Natural killer cell (primary cell): ENCODE measurements around the gene CNNM4. TPM values are rescaled to one million over a fixed set of nuclear protein-coding genes. Genes with fewer than 3 reads are reported as not detected.
A peak's percentile ranks its signal among the peaks of the same experiment; 100 is the strongest.

Source experiments
- ATAC-seq, 3 donors: fragments of 150-1000 bp in 2 of 3; fragments of 200-7000 bp in 1 of 3; cut with Tn5 transposase; 1 replicate in 1 of 3; 2 replicates in 2 of 3; pipeline ENCODE4 v1.10.0; 2021; ENCODE audit warnings: mild to moderate bottlenecking in 2 of 3, moderate library complexity in 2 of 3
- DNase-seq, 2 donors: peaks; one replicate each; pipeline versions ENCODE4 v3.0.0 to v3.0.0-alpha.2; 2013 to 2021; ENCODE audit warnings: mixed read lengths in 1 of 2
- H3K27ac ChIP-seq: one replicate; pipeline ENCODE4 v1.5.1; 2013; ENCODE audit warnings: mild to moderate bottlenecking, low read length
- H3K27me3 ChIP-seq: one replicate; pipeline ENCODE4 v1.6.1; 2013; ENCODE audit warnings: low read length; ENCODE audit not compliant: control insufficient read depth, insufficient read depth
- H3K36me3 ChIP-seq: one replicate; pipeline ENCODE4 v1.6.1; 2013; ENCODE audit warnings: low read length; ENCODE audit not compliant: control insufficient read depth, insufficient read depth
- H3K4me1 ChIP-seq: one replicate; pipeline ENCODE4 v1.6.1; 2013; ENCODE audit warnings: low read length; ENCODE audit not compliant: control insufficient read depth, insufficient read depth
- H3K4me3 ChIP-seq: one replicate; pipeline ENCODE4 v1.5.1; 2013; ENCODE audit warnings: low read length
- H3K9me3 ChIP-seq: one replicate; pipeline ENCODE4 v1.6.1; 2013; ENCODE audit warnings: low read length; ENCODE audit not compliant: control insufficient read depth, insufficient read depth
- H3K27ac Mint-ChIP-seq, 2 donors: one replicate each; pipeline ENCODE4 v1.8.0; 2022; ENCODE audit warnings: mild to moderate bottlenecking in 2 of 2, mixed read lengths in 2 of 2, moderate library complexity in 1 of 2
- H3K27me3 Mint-ChIP-seq, 2 donors: one replicate each; pipeline ENCODE4 v1.8.0; 2022; ENCODE audit warnings: low read depth in 2 of 2, mixed read lengths in 2 of 2
- H3K36me3 Mint-ChIP-seq: one replicate; pipeline ENCODE4 v1.8.0; 2022; ENCODE audit warnings: mixed read lengths
- H3K4me1 Mint-ChIP-seq, 2 donors: one replicate each; pipeline ENCODE4 v1.8.0; 2022; ENCODE audit warnings: mixed read lengths in 2 of 2
- H3K4me3 Mint-ChIP-seq: one replicate; pipeline ENCODE4 v1.8.0; 2022; ENCODE audit warnings: mild to moderate bottlenecking, moderate library complexity, mixed read lengths
- H3K9me3 Mint-ChIP-seq, 2 donors: one replicate each; pipeline ENCODE4 v1.8.0; 2022; ENCODE audit warnings: mixed read lengths in 2 of 2
- WGBS: methylation state at CpG from one replicate; pipeline ENCODE4 v1.1.7; 2013; ENCODE audit warnings: missing lambda C conversion rate; ENCODE audit not compliant: insufficient coverage; 5-methylcytosine and 5-hydroxymethylcytosine counted together
- intact Hi-C: fragments of 100-400 bp; cut with micrococcal nuclease; formaldehyde crosslinking; loops from one replicate; pipeline ENCODE4 v1.14.2; 2022
- total RNA-seq, 4 donors: library from RNA; stranded (reverse); fragments of 120-200 nt in 1 of 4; gene quantifications; one replicate each; pipeline versions ENCODE4 v1.2.3 to v1.2.4, GENCODE V29; 2013 to 2022
- TF ChIP-seq, protein P1 (sequence below): fragments of 200-600 bp; IDR thresholded peaks from one replicate; pipeline ENCODE4 v1.8.0; 2022; ENCODE audit warnings: antibody characterized with exemption

Gene CNNM4
- total RNA-seq, 3 donors from 2014 or later (not counting 1 experiment from before 2014, with no cell fraction given), result 9.9 to 12.1 (median 10.7) TPM

DNA sequence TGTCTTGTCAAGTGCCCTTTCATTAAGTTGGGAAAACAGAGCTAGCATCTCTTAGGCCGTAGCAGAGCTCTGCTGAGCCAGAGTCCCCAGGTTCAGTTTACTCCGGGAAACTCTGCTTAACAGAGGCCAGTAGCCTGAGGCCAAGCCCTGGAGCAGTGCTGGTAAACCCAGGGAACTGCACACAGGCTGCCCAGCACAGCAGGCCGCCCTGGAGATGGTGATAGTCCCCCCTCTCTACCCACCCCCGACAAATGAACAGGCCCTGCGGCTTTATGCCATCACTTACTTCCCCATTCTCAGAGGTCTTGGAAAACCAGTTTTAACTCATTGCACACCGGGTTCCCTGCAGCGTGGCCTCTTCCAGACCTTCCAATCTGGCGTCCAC lies 3.5 kb downstream of the CNNM4 start:
- no peaks in the 10 kb centered on the region for H3K27me3 Mint-ChIP-seq
- DNase-seq, result no peak
- intact Hi-C loops, result loop anchor here (5.0 kb wide), 1 partner anchor 38 kb away; no protein-coding TSS in a partner anchor
- no peaks in the 10 kb centered on the region for H3K36me3 Mint-ChIP-seq
- TF ChIP-seq, protein P1, sequence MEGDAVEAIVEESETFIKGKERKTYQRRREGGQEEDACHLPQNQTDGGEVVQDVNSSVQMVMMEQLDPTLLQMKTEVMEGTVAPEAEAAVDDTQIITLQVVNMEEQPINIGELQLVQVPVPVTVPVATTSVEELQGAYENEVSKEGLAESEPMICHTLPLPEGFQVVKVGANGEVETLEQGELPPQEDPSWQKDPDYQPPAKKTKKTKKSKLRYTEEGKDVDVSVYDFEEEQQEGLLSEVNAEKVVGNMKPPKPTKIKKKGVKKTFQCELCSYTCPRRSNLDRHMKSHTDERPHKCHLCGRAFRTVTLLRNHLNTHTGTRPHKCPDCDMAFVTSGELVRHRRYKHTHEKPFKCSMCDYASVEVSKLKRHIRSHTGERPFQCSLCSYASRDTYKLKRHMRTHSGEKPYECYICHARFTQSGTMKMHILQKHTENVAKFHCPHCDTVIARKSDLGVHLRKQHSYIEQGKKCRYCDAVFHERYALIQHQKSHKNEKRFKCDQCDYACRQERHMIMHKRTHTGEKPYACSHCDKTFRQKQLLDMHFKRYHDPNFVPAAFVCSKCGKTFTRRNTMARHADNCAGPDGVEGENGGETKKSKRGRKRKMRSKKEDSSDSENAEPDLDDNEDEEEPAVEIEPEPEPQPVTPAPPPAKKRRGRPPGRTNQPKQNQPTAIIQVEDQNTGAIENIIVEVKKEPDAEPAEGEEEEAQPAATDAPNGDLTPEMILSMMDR, result no peak
- no peaks in the 10 kb centered on the region for H3K9me3 Mint-ChIP-seq
- Histone ChIP-seq H3K9me3 (no peaks in the 10 kb centered on the region), H3K4me1 (peaks cover 59% of the 10 kb centered on the region), H3K27me3 (no peaks in the 10 kb centered on the region), H3K36me3 (no peaks in the 10 kb centered on the region), H3K4me3 (peak overlapping the region; percentile 18), H3K27ac (no peak overlapping the region)
- WGBS, result 43% methylated on average over 8 of the region's 8 CpGs
- peak overlapping the region; percentile 70 for H3K4me3 Mint-ChIP-seq
- no peak overlapping the region for H3K27ac Mint-ChIP-seq
- no peak for ATAC-seq
- peaks cover 52 to 64% of the 10 kb centered on the region in 2 donors for H3K4me1 Mint-ChIP-seq

DNA sequence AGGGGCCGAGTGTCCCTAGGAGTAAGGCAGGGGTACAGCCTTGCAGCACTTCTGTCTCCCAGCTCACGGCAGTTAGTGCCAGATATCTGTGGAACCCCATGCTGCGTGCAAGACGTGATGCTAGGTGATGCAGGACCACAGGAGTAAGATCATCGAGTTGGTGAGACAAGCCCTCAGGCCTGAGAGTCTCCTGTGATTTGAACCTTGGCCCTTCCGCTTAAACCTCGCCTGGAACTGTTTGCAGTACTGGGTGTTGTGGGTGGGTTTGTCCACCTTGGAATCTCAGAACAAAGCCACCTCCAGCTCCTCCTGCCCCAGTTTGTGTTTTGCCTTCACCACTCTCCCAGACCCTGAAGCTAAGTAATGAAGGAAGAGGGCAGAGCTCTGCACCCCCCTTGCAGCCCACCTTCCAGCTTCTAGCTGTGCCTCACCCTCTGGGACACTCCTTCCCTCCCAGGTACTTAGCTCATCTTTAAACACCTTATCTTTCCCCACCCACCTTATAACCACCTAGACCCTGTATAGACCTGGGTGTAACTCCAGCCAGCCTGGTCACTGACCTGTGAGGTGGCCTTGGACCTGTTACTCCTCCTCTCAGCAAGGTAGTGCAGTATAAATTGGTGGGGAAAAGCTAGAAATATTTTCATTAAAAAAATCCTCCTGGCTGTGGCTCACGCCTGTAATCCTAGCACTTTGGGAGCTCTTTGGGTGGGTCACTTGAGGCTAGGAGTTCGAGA lies 6.6 kb downstream of the CNNM4 start:
- Mint-ChIP-seq H3K4me1 (peaks cover 27 to 44% of the 10 kb centered on the region in 2 donors), H3K27me3 (no peaks in the 10 kb centered on the region), H3K36me3 (no peaks in the 10 kb centered on the region), H3K4me3 (peak overlapping the region; percentile 17), H3K9me3 (no peaks in the 10 kb centered on the region), H3K27ac (no peak overlapping the region)
- H3K4me3 ChIP-seq, result no peak overlapping the region
- H3K9me3 ChIP-seq, result no peaks in the 10 kb centered on the region
- WGBS, result 94% methylated on average over 8 of the region's 9 CpGs
- peaks cover 35% of the 10 kb centered on the region for H3K4me1 ChIP-seq
- no peaks in the 10 kb centered on the region for H3K36me3 ChIP-seq
- ATAC-seq (no peak), DNase-seq (no peak)
- no peak overlapping the region for H3K27ac ChIP-seq
- TF ChIP-seq, protein P1, result no peak
- no peaks in the 10 kb centered on the region for H3K27me3 ChIP-seq
- intact Hi-C loops, result no loop called here

DNA sequence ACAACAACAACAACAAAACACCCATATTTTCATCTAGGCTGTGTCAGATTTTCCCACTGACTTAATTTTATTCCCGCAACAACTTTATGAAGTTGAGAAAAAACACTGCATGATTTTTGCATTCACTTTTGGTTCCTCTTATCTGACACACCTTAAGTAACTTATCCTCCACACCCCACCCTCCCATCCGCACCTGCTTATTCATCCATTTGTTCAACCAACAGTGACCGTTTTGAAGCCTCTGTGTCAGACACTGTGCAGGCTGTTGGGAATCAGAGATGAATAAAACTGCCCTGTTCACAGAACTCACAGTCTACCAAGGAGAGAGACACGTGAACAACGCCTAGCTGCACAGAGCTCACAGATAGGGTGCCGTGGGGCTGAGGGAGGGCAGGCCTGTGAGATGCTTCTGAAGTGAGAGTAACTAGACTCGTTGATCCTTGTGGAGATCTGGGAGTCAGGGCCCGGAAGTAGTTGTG lies 7.4 kb downstream of the CNNM4 start:
- Histone ChIP-seq H3K9me3 (no peaks in the 10 kb centered on the region), H3K36me3 (no peaks in the 10 kb centered on the region), H3K4me1 (peaks cover 31% of the 10 kb centered on the region), H3K27ac (no peak overlapping the region), H3K27me3 (no peaks in the 10 kb centered on the region), H3K4me3 (no peak overlapping the region)
- H3K9me3 Mint-ChIP-seq, result no peaks in the 10 kb centered on the region
- H3K36me3 Mint-ChIP-seq, result no peaks in the 10 kb centered on the region
- peaks cover 22 to 44% of the 10 kb centered on the region in 2 donors for H3K4me1 Mint-ChIP-seq
- no peak overlapping the region for H3K27ac Mint-ChIP-seq
- ATAC-seq (no peak), DNase-seq (no peak)
- 79% methylated on average over 8 of the region's 8 CpGs for WGBS
- TF ChIP-seq, protein P1, result no peak
- no peak overlapping the region for H3K4me3 Mint-ChIP-seq
- no peaks in the 10 kb centered on the region for H3K27me3 Mint-ChIP-seq
- intact Hi-C loops, result no loop called here
